Keratinocyte (primary cell): ENCODE data around the gene XRCC3. TPM values are rescaled to one million over a fixed set of nuclear protein-coding genes. Genes with fewer than 3 reads are reported as not detected.

ENCODE experiments used
- DNase-seq: peaks from one replicate; pipeline ENCODE4 v3.0.0-alpha.2; 2011; ENCODE audit warnings: low read depth, missing footprints, low spot score
- FAIRE-seq: peaks from 2 replicates; lab custom pipeline; 2011; peaks lifted over from hg19 to GRCh38; lab: Jason Lieb, UNC
- H2AFZ ChIP-seq: 2 replicates; pipeline ENCODE4 v1.6.0; 2012; ENCODE audit warnings: low read length, control low read depth, inconsistent platforms; ENCODE audit not compliant: control insufficient read depth
- H3K27ac ChIP-seq: 2 replicates; pipeline ENCODE4 v1.5.1; 2011; ENCODE audit warnings: low read length; ENCODE audit not compliant: control insufficient read depth, insufficient read depth
- H3K27me3 ChIP-seq: 3 replicates; pipeline ENCODE4 v1.6.0; 2011; ENCODE audit warnings: low read length; ENCODE audit not compliant: control insufficient read depth, insufficient read depth; ENCODE audit errors: extremely low read depth
- H3K36me3 ChIP-seq, 2 experiments: 2 replicates in 1 of 2; 3 replicates in 1 of 2; pipeline ENCODE4 v1.5.1; 2011; ENCODE audit warnings: low read length in 2 of 2, mild to moderate bottlenecking in 1 of 2; ENCODE audit not compliant: control insufficient read depth in 2 of 2, insufficient read depth in 2 of 2; ENCODE audit errors: extremely low read depth in 1 of 2
- H3K4me1 ChIP-seq: 3 replicates; pipeline ENCODE4 v1.5.1; 2011; ENCODE audit warnings: low read length; ENCODE audit not compliant: control insufficient read depth, insufficient read depth; ENCODE audit errors: extremely low read depth
- H3K4me2 ChIP-seq: 3 replicates; pipeline ENCODE4 v1.6.0; 2011; ENCODE audit warnings: low read depth, low read length; ENCODE audit not compliant: control insufficient read depth, insufficient read depth; ENCODE audit errors: extremely low read depth
- H3K4me3 ChIP-seq, 3 experiments: fragments of 200-600 bp in 1 of 3; sonication (generic) in 1 of 3; 2 replicates in 2 of 3; 3 replicates in 1 of 3; pipeline ENCODE4 v1.5.1; 2011 to 2016; ENCODE audit warnings: low read length in 3 of 3, mild to moderate bottlenecking in 3 of 3, control low read depth in 2 of 3, inconsistent platforms in 1 of 3, low read depth in 1 of 3, mixed read lengths in 1 of 3, mixed run types in 1 of 3, moderate library complexity in 1 of 3; ENCODE audit not compliant: control insufficient read depth in 2 of 3, insufficient read depth in 2 of 3; ENCODE audit errors: extremely low read depth in 1 of 3
- H3K79me2 ChIP-seq: 2 replicates; pipeline ENCODE4 v1.6.0; 2012; ENCODE audit warnings: low read length; ENCODE audit not compliant: control insufficient read depth, insufficient read depth
- H3K9ac ChIP-seq: 3 replicates; pipeline ENCODE4 v1.6.0; 2011; ENCODE audit warnings: low read length; ENCODE audit not compliant: control insufficient read depth, insufficient read depth; ENCODE audit errors: extremely low read depth
- H3K9me1 ChIP-seq: 3 replicates; pipeline ENCODE4 v1.6.0; 2011; ENCODE audit warnings: low read length; ENCODE audit not compliant: control insufficient read depth, insufficient read depth; ENCODE audit errors: extremely low read depth
- H3K9me3 ChIP-seq: 2 replicates; pipeline ENCODE4 v1.5.1; 2012; ENCODE audit warnings: low read depth, low read length; ENCODE audit not compliant: control insufficient read depth
- H4K20me1 ChIP-seq: 3 replicates; pipeline ENCODE4 v1.6.0; 2011; ENCODE audit warnings: low read length; ENCODE audit not compliant: control insufficient read depth, insufficient read depth; ENCODE audit errors: extremely low read depth
- EZH2 ChIP-seq: IDR thresholded peaks from one replicate; pipeline ENCODE4 v1.6.1; 2012; ENCODE audit warnings: inconsistent platforms, mild to moderate bottlenecking, low read length, moderate library complexity
- dilution Hi-C: fragments of 300-500 bp; cut with MboI; formaldehyde crosslinking; loops from one replicate; pipeline ENCODE4 v1.7.0; 2020; ENCODE audit warnings: low sequenced_read_pairs; ENCODE audit not compliant: extremely low pct_ligation_motif_present
- polyA plus RNA-seq, 5 experiments: library from polyadenylated mRNA; depleted of rRNA in 3 of 5; stranded (reverse) in 3 of 5; stranded (forward) in 1 of 5; unstranded in 1 of 5; fragments of >200 nt; gene quantifications; 1 replicate in 1 of 5; 2 replicates in 3 of 5; 3 replicates in 1 of 5; pipeline versions ENCODE4 v1.2.1 to v1.2.3, GENCODE V29; 2011 to 2012; ENCODE audit warnings: missing spikeins in 2 of 5, low read depth in 1 of 5, low replicate concordance in 1 of 5
- TF ChIP-seq, protein P1 (sequence below), 3 experiments: IDR thresholded peaks in 1 of 3; conservative IDR thresholded peaks in 1 of 3; optimal IDR thresholded peaks in 1 of 3; 2 replicates in 2 of 3; 3 replicates in 1 of 3; pipeline versions ENCODE3 to v1.5.1; 2011; ENCODE audit warnings: low read length in 3 of 3, mild to moderate bottlenecking in 3 of 3, moderate library complexity in 2 of 3, control low read depth in 1 of 3, inconsistent platforms in 1 of 3; ENCODE audit not compliant: insufficient read depth in 2 of 3; ENCODE audit errors: extremely low read depth in 1 of 3

XRCC3 gene
- polyA plus RNA-seq, 1 donor (not counting 4 experiments of a cell fraction or from before 2014, with no cell fraction given): 21.0 TPM

- no peaks in the 10 kb centered on the region for H3K9me3 ChIP-seq
- no peak for TF ChIP-seq EZH2
- TF ChIP-seq, protein P1, sequence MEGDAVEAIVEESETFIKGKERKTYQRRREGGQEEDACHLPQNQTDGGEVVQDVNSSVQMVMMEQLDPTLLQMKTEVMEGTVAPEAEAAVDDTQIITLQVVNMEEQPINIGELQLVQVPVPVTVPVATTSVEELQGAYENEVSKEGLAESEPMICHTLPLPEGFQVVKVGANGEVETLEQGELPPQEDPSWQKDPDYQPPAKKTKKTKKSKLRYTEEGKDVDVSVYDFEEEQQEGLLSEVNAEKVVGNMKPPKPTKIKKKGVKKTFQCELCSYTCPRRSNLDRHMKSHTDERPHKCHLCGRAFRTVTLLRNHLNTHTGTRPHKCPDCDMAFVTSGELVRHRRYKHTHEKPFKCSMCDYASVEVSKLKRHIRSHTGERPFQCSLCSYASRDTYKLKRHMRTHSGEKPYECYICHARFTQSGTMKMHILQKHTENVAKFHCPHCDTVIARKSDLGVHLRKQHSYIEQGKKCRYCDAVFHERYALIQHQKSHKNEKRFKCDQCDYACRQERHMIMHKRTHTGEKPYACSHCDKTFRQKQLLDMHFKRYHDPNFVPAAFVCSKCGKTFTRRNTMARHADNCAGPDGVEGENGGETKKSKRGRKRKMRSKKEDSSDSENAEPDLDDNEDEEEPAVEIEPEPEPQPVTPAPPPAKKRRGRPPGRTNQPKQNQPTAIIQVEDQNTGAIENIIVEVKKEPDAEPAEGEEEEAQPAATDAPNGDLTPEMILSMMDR (optimal IDR thresholded peaks at IDR 0.05 in 1 of 3, IDR thresholded peaks at IDR 0.05 in 1 of 3, conservative IDR thresholded peaks at IDR 0.05 in 1 of 3; ENCODE audit: extremely low read depth in 1 of 3, insufficient read depth in 2 of 3, low read length in 3 of 3): no peak
- no peak for FAIRE-seq
- H3K9ac ChIP-seq: no peak overlapping the region
- no peak overlapping the region for H2AFZ ChIP-seq
- H3K27me3 ChIP-seq: no peaks in the 10 kb centered on the region
- H3K4me1 ChIP-seq: peaks cover 10% of the 10 kb centered on the region
- H3K9me1 ChIP-seq: no peaks in the 10 kb centered on the region
- no peak overlapping the region for H3K4me2 ChIP-seq
- H3K4me3 ChIP-seq: no peak overlapping the region
- H3K79me2 ChIP-seq: peaks cover 2% of the 10 kb centered on the region
- H3K27ac ChIP-seq: no peak overlapping the region
- dilution Hi-C loops: no loop called here
- peaks cover 7% of the 10 kb centered on the region for H4K20me1 ChIP-seq
- no peak for DNase-seq
- peaks cover 37 to 44% of the 10 kb centered on the region in 2 experiments for H3K36me3 ChIP-seq
Measured at GRCh38 chr14:103702095-103702494, 13.2 kb downstream of the XRCC3 start.

DNA sequence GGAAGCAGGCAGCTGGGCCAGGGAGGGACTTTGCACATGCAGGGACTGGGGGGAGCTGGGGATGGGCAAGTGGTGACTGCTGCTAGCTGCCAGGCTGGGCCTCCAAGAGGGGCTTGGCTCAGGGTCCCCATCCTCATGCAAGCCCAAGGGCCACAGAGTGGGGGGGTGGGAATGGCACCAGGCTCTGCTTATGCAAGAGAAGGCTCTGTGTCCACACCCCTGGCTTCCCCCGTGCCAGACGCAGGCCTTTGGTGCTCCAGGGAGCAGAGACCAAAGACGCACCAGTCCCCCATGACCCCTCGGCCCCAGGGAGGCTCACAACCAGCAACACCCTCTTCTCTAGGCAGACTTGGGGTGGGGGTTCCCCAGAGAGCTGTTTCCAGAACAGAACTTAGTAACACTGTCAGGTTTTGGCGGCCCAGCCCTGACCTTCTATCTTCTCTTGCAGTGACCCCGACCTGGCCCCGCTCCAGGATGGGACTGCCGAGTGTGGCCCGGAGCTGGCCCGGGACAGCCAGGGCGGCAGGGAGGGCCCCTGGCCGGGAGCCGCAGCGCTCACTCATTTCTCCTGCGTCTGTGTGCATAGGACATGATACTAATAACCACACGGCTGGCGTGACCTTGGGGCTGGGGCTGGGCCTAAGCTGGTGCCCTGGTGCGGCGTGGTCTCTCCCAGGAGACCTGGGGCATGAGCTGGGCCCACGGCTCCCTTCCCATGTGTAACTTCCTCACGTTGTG is 14.3 kb downstream of the XRCC3 start:
- Histone ChIP-seq H4K20me1 (peaks cover 12% of the 10 kb centered on the region), H3K9me3 (no peaks in the 10 kb centered on the region), H3K9me1 (no peaks in the 10 kb centered on the region), H3K36me3 (peaks cover 44% of the 10 kb centered on the region in 2 experiments), H3K27ac (no peak overlapping the region), H3K4me2 (no peak overlapping the region), H3K9ac (no peak overlapping the region), H3K4me3 (no peak overlapping the region), H3K4me1 (peaks cover 15% of the 10 kb centered on the region), H2AFZ (no peak overlapping the region), H3K27me3 (no peaks in the 10 kb centered on the region), H3K79me2 (peaks cover 8% of the 10 kb centered on the region)
- DNase-seq (no peak), FAIRE-seq (no peak)
- TF ChIP-seq, protein P1 (optimal IDR thresholded peaks at IDR 0.05 in 1 of 3, IDR thresholded peaks at IDR 0.05 in 1 of 3, conservative IDR thresholded peaks at IDR 0.05 in 1 of 3; ENCODE audit: extremely low read depth in 1 of 3, insufficient read depth in 2 of 3, low read length in 3 of 3): no peak
- TF ChIP-seq EZH2: no peak
- dilution Hi-C loops: no loop called here
